Glutamatergic neuron (in vitro differentiated cells): ENCODE data around the gene SEMA3F. TPM values are rescaled to one million over a fixed set of nuclear protein-coding genes. Genes with fewer than 3 reads are reported as not detected.

Source experiments
- DNase-seq: peaks from one replicate; pipeline ENCODE4 v3.0.0; 2022
- H3K27ac Mint-ChIP-seq: one replicate; pipeline ENCODE4 v1.8.0; 2020; ENCODE audit warnings: mild to moderate bottlenecking, mixed read lengths, inconsistent platforms; ENCODE audit not compliant: unreplicated experiment
- H3K27me3 Mint-ChIP-seq: one replicate; pipeline ENCODE4 v1.8.0; 2020; ENCODE audit warnings: mild to moderate bottlenecking, moderate library complexity, mixed read lengths, inconsistent platforms; ENCODE audit not compliant: unreplicated experiment
- H3K36me3 Mint-ChIP-seq: one replicate; pipeline ENCODE4 v1.8.0; 2020; ENCODE audit warnings: mild to moderate bottlenecking, mixed read lengths, inconsistent platforms; ENCODE audit not compliant: unreplicated experiment
- H3K4me1 Mint-ChIP-seq: one replicate; pipeline ENCODE4 v1.8.0; 2020; ENCODE audit warnings: mild to moderate bottlenecking, low read depth, mixed read lengths, inconsistent platforms; ENCODE audit not compliant: unreplicated experiment
- H3K4me3 Mint-ChIP-seq: one replicate; pipeline ENCODE4 v1.8.0; 2020; ENCODE audit warnings: mild to moderate bottlenecking, mixed read lengths, inconsistent platforms; ENCODE audit not compliant: unreplicated experiment
- H3K9me3 Mint-ChIP-seq: one replicate; pipeline ENCODE4 v1.8.0; 2020; ENCODE audit warnings: mild to moderate bottlenecking, moderate library complexity, mixed read lengths, inconsistent platforms; ENCODE audit not compliant: unreplicated experiment
- CTCF ChIP-seq: fragments of 200-600 bp; sonication (generic); IDR thresholded peaks from one replicate; pipeline ENCODE4 v1.5.0; 2021; ENCODE audit not compliant: partially characterized antibody, unreplicated experiment
- total RNA-seq: library from RNA; stranded (reverse); fragmentation: NEBNext Ultra II Directional; extraction: Animal tissue kit (Norgen Biotek cat#: 25700); gene quantifications from one replicate; pipeline ENCODE4 v1.2.1, GENCODE V29; 2021; ENCODE audit not compliant: unreplicated experiment

SEMA3F gene
- total RNA-seq, 1 donor from 2014 or later: 41.2 TPM

GRCh38 chr3:50204804-50205412 lies 49.8 kb downstream of the SEMA3F start, which contains the start of gene SLC38A3:
TSS of gene SLC38A3 (plus strand) at chr3:50205271. CDS start at chr3:50214200, 8,929 bp downstream.
- Mint-ChIP-seq H3K4me1 (peaks cover 7% of the 10 kb centered on the region), H3K4me3 (peak within 1 kb of the TSS; percentile 67), H3K27ac (no peak within 1 kb of the TSS), H3K36me3 (no peaks in the 10 kb centered on the region), H3K27me3 (peaks cover 14% of the 10 kb centered on the region), H3K9me3 (peaks cover 5% of the 10 kb centered on the region)
- DNase-seq: peak; percentile 68
- TF ChIP-seq CTCF: no peak

- peaks cover 14% of the 10 kb centered on the region for H3K27me3 Mint-ChIP-seq
- H3K4me3 Mint-ChIP-seq: peak overlapping the region; percentile 67
- H3K36me3 Mint-ChIP-seq: no peaks in the 10 kb centered on the region
- TF ChIP-seq CTCF: no peak
- no peak for DNase-seq
- H3K27ac Mint-ChIP-seq: no peak overlapping the region
- peaks cover 7% of the 10 kb centered on the region for H3K4me1 Mint-ChIP-seq
- H3K9me3 Mint-ChIP-seq: peaks cover 4% of the 10 kb centered on the region
These were observed 50.5 kb downstream of the SEMA3F start for GRCh38 chr3:50205413-50206276.

- no peak for DNase-seq
- Mint-ChIP-seq H3K27ac (no peak overlapping the region), H3K4me3 (no peak overlapping the region), H3K9me3 (peaks cover 7% of the 10 kb centered on the region), H3K4me1 (peaks cover 7% of the 10 kb centered on the region), H3K27me3 (peaks cover 12% of the 10 kb centered on the region), H3K36me3 (no peaks in the 10 kb centered on the region)
- no peak for TF ChIP-seq CTCF
These were observed 52.4 kb downstream of the SEMA3F start for GRCh38 chr3:50207359-50208042.

- Mint-ChIP-seq H3K4me1 (peaks cover 4% of the 10 kb centered on the region), H3K27me3 (peaks cover 10% of the 10 kb centered on the region), H3K9me3 (peaks cover 7% of the 10 kb centered on the region), H3K27ac (no peak overlapping the region), H3K4me3 (no peak overlapping the region), H3K36me3 (no peaks in the 10 kb centered on the region)
- no peak for DNase-seq
- no peak for TF ChIP-seq CTCF
These were observed 53.7 kb downstream of the SEMA3F start for GRCh38 chr3:50208677-50209344.
